C1 segment of cervical spinal cord (tissue), 14 donors: ENCODE results near the gene ITM2C.

Experiments used
- DNase-seq, 14 donors: peaks; one replicate each; lab custom pipeline; 2025; lab: John Stamatoyannopoulos, UW

The ITM2C gene

DNA sequence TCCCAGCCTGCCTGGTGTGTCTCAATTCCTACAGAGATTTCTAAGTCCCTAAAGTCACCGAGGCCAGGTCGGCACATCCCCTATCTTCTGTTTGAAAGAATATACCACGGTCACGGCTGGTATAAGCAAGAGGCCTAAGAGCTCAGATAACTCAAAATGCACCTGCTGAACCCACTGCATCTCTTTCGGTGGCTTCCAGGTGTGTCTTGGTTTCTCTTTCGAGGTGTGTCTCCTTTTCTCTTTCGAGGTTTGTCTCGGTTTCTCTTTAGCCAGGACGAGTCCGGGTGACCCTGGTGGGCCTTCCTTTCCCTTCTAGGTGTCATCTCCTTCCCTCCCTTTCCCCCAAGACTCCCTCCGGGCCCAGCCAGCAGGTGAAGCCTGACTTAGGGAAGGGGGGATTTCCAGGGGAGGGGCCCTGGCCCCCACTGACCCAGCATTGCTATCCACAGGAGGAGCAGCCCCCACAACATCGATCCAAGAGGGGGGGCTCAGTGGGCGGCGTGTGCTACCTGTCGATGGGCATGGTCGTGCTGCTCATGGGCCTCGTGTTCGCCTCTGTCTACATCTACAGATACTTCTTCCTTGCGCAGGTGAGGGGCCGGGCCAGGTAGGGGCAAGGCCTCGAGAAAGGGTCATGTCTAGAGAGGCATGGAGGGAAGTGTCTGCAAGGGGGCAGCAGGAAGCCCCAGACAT lies 8.4 kb downstream of the ITM2C start:
- DNase-seq = no peak

DNA sequence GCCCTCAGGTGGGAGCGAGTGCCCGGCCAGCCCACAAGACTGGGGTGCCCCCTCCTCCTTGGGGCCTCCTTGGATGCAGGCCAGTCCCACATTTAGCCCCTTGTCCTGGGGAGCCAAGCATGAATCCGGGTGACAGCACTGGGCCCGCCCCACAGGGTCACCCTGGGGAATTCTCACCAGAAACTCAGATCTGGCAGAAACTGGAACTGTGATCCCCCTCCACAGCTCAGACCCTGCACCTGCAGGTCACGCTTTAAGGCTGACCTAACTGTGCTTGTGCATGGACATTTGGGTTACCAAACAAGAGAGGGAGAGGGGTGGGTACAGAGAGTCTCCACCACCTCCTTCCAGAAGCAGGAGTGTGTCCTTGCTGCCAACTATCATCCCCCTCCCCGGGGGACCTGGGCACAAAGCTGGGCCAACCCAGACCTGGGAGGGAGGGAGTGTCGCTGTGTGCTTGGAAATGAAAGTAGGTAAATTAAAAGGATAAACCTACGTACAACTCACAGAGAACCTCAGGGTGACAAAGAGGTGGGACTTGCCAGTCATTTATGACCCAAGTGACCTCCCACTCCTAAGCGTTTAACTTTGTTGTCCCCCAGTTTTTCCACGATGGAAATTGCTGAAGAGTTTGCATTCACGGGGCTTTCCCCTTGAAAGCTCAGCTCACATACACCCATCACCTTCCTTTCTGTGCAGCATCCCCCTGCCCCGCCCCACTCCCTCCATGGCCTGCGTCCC lies 9.1 kb downstream of the ITM2C start:
- DNase-seq = no peak

DNA sequence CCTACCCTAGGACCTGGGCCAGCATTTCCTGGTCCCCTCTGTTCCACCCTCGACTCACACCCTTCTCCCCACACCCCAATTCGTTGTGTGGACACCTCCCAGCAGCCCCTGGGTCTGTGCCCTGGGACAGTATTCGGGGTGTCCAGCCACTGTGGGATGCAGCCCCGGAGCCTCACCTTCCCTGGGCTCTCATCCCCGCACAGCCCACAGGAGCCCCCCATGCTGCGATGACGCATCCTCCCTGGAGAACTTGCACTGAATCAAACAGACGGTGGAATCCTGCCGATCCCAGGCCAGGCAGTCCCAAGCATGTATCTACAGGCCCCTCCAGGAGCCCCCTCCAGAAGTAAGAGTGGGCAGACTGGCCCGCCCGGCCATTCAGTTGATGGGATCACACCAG lies 9.7 kb downstream of the ITM2C start:
- no peak for DNase-seq

DNA sequence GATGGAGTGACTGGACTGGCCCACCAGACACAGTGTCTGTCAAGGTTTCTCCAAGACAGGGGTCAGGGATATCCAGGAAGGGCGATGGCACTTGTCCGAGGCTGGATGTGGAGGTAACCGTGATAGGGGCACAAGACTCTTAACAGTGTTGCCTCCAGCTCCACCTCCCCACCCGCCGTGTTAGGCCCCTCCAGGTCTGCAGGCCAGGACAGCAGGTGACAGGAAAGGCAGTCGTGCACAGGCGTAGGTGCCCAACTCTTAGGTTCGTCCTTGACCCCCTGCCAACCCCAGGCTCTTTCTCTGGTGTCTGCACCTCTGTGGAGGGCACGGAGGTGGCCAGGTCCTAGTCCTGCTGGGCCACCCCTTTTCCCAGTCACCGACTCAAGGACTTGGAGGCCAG lies 10.1 kb downstream of the ITM2C start:
- no peak for DNase-seq

DNA sequence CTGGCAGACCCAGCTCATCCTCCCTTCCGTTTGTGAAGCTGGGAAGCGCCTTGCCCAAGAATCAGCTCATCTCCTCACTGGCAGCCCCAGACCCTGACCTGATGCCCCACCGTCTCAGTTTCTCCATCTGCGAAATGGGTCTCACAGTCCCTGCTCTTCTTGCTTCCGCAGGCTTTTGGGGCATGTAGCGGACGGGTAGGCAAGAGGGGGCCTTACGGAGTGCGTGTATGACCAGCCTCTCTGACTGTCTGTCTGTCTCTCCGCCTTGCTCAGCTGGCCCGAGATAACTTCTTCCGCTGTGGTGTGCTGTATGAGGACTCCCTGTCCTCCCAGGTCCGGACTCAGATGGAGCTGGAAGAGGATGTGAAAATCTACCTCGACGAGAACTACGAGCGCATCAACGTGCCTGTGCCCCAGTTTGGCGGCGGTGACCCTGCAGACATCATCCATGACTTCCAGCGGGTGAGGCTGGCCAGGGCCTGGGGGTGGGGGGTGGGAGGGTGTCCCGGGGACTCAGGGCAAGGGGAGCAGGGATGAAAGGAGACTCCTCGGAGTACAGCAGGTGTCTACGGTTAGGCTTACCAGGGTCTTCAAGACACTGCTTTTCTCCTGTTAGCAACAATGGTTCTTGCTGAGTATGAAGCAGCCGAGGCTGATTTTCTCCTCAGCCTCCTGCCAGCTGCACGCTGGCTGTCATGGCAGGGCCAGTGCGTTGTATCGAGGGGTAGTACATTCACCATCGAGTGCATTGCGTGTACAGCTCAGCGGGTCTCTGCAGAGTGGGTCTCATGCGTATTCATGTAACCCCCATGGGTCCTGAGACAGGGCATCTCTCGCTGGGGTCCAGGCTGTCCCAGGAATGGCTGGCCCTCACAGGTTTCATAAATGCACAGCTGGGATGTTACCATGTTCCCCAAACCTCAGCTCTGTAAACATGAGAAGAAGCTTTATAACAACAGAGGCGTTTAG lies 10.9 kb downstream of the ITM2C start:
- DNase-seq = no peak

DNA sequence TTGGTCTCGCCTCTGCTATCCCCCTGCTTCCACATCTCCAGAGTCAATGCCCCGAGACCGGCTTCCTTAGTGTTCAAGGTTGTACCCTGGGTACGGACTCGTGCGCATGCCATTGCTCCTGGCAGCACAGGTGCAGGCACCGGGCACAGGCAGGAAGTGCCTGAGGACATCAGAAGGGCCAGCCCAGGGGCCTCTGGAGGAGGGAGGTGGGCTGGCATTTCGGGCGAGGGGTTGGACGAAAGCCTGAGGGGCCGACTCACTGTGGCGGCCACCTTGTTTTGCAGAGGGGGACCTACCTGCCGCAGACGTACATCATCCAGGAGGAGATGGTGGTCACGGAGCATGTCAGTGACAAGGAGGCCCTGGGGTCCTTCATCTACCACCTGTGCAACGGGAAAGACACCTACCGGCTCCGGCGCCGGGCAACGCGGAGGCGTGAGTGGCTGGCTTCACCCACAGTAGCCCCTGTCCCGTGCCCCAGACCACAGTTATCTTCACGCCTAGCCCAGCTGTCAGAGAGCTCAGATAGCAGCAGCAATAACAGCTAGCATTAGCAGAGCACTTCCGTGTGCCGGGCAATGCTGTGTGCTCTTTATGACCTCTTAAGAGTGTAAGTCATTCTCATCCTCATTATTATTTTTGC lies 12.5 kb downstream of the ITM2C start:
- no peak for DNase-seq

DNA sequence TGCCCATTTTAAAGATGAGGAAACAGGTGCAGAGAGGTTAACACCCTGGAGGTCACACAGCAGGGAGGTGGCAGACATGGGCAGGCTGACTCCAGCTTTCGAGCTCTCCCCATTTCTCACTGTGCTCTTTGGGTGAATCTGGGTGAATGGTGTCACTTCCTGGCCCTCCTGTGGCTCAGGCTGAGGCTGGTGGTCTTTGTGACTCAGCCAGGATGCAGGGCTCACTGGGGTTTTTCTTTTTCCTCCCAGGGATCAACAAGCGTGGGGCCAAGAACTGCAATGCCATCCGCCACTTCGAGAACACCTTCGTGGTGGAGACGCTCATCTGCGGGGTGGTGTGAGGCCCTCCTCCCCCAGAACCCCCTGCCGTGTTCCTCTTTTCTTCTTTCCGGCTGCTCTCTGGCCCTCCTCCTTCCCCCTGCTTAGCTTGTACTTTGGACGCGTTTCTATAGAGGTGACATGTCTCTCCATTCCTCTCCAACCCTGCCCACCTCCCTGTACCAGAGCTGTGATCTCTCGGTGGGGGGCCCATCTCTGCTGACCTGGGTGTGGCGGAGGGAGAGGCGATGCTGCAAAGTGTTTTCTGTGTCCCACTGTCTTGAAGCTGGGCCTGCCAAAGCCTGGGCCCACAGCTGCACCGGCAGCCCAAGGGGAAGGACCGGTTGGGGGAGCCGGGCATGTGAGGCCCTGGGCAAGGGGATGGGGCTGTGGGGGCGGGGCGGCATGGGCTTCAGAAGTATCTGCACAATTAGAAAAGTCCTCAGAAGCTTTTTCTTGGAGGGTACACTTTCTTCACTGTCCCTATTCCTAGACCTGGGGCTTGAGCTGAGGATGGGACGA lies 13.2 kb downstream of the ITM2C start:
- DNase-seq = no peak

DNA sequence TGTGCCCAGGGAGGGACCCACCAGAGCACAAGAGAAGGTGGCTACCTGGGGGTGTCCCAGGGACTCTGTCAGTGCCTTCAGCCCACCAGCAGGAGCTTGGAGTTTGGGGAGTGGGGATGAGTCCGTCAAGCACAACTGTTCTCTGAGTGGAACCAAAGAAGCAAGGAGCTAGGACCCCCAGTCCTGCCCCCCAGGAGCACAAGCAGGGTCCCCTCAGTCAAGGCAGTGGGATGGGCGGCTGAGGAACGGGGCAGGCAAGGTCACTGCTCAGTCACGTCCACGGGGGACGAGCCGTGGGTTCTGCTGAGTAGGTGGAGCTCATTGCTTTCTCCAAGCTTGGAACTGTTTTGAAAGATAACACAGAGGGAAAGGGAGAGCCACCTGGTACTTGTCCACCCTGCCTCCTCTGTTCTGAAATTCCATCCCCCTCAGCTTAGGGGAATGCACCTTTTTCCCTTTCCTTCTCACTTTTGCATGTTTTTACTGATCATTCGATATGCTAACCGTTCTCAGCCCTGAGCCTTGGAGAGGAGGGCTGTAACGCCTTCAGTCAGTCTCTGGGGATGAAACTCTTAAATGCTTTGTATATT lies 14.0 kb downstream of the ITM2C start:
- DNase-seq = no peak

DNA sequence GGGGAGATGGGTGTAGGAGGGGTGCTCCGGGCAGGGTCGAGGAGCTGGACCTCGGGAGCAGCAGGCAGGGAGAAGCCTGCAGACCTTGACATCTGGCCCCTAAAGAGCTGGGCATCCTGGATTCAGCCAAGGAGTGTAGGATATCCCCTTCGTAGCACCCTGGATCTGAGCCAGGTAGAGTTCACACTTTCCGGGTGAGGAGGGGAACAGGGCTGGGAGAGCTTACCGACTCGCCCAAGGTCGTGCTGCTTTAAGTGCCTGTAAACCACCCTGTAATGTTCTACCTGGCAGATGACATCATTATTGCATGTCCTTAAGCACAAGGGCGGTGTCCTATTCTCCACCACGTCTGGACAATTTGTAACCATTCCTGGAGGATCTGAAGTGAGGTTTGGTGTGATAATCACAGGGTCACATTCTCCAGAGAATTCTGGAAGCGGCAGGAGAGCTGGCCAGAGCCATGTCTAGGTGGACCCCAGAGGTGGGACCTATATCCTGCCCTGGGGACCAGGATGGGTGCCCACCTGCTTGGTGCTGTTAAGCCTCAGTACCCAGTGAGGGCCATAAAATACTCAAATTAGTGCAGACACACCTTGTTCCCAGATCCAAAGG lies 14.6 kb downstream of the ITM2C start:
- no peak for DNase-seq

DNA sequence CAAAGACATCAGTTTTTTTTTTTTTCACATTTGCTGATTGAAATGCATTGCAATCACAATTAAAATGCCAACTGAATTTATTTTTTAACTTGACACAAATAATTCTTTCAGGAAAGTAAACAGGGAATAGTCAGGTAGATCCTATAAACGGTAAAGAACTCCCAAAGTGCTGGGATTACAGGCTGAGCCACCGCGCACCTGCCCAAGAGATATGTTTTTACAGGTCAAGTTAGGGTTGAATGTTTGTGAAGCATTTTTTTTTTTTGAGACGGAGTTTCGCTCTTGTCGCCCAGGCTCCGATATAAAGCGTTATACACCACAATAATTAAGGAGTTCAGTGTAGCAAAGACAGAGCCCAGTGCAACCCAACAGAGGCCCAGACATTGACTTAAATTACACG lies 15.1 kb downstream of the ITM2C start:
- DNase-seq = no peak

DNA sequence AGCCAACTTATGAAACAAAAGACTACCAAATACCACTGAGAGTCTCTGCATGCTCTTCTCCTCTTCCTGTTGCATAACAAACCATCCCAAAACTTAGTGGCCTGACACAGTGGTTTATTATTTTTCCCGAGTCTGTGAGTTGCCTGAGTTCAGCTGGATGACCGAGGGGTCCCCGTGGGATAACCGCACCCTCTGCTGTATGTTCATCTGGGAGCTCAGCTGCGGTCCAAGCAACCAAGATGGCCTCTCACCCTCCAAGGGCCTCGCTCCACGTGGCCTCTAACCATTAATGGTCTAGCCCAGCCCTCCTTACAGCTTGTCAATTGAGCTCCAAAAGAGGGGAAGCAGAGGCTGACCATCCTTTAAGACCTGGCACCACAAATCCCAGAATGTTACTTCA lies 17.1 kb downstream of the ITM2C start:
- no peak for DNase-seq

DNA sequence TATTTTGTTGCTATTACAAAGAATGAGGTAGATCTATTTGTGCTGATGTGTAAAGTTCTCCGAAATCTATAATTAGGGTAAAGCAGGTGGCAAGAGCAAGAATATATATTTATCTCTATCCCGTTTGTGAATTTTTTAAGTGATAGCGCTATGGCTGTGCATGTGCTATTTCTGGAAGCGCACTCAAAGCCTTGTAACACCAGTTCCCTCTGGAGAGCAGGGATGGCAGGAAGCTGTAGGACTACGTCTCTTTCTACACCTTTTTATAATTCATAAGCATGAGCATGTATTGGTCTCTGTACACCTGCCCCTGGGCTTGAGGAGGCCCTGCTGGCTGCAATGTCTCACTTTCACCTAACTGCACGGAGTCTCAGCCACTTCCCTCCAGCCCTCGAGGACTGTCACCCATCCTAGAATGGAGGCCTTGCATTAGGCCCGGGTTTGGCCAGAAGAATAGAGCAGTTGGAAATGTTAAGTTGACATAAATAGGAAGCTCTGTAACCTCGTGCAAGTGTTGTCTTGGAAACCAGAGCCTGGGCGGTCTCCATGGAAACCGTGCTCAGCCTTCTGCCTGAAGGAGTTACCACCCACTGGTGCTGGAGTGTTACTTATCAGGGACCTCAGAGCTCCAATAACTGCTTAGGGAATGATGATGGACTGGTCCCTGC lies 20.9 kb downstream of the ITM2C start:
- DNase-seq = peak in 3 of 14 donors; percentile 23 to 63 (median 28)

DNA sequence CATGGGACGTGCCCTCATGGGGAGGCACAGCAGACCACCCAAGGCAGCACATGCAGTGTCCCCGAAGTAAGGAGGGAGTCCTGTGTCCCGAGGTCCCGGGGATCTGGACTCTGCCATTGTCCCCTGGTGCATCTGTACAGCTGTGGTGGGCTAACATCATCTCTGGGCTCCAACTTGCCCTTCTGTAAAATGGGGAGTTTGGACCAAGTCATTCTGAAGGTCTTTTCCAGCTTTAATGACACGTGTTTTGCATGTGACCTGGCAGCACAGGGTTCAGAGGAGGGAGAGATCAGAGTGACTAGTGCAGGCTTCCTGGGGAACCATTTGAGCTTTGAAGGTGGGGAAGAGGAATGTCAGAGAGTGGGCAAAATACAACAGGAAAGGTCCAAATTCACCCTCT lies 21.5 kb downstream of the ITM2C start:
- no peak for DNase-seq

DNA sequence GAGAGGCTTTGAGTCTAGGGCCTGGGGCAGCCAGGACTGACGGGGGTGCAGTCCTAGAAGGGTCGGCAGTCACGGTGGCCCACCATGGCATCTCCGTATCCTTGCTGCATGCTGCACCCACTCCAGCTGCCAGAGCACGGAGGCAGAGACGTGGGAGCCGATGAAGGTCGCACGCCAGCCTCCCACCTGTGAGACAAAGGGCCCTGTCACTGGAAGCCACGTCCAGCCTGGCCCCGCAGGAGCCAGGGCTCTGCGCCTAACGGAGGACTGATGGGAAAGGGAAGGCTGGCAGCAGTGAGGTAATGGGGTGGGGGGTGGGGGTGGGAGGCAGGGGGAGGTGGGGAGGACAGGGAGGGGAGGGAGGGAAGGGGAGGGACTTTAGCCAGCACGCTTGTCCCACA lies 21.9 kb downstream of the ITM2C start:
- DNase-seq = no peak

DNA sequence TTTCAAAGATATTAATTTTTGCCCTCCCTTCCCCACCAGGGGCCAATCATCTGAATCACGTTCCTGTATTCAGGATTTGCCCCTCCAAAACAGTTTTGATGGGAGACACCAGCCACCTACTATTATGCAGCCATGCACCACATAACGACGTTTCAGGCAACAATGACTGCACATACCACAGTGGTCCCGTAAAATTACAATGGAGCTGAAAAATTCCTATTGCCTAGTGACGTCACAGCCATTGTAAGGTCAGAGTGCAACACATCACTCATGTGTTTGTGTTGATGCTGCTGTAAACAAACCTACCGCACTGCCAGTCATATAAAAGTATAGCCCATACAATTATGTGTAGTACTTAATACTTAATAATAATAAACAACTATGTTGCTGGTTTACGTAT lies 22.6 kb downstream of the ITM2C start:
- no peak for DNase-seq

DNA sequence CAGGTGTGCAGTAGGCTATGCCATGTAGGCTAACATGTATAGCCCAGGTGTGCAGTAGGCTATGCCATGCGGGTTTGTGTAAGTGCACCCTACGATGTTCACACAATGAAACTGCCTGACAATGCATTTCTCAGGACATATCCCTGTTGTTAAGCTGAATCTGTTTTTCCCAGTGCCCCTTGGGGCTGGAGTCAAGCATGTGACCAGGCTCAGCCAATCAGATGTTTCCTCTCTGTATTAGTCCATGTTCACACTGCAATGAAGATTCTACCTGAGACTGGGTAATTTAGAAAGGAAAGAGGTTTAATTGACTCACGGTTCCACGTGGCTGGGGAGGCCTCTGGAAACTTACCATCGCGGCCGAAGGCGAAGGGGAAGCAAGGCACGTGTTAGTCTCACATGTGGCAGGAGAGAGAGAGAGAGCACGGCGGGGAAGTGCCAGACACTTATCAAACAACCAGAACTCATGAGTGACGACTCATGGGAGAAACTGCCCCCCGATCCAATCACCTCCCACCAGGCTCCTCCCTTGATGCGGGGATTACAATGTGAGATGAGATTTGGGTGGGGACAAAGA lies 24.2 kb downstream of the ITM2C start:
- DNase-seq = no peak

DNA sequence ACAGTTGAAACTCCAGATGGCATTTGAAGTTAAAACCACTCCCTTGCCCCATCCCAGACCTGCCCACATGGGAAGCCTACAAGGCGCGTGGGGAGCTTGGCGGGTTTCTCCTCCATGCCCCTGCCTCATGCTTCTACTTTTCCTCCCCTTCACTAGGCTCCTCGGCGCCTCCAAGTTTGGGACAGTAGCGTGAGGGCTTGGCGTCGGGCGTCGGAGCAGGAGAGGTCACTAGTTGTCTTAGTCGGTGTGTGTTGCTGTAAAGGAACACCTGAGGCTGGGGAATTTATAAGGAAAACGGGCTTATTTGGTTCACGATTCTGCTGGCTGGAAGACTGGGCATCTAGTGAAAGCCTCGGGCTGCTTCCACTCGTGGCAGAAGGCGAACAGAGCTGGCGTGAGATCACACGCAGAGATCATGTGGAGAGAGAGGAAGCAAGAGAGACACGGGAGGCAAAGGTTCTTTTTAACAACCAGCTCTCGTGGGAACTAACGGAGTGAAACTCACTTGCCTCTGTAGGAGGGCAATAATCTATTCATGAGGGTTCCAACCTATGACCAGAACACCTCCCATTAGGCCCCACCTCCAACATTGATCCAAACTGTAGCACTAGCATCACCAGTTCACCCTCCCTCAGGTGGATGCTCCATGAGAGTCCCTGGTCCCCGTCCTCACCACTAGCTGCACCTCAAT lies 25.3 kb downstream of the ITM2C start:
- DNase-seq = no peak

DNA sequence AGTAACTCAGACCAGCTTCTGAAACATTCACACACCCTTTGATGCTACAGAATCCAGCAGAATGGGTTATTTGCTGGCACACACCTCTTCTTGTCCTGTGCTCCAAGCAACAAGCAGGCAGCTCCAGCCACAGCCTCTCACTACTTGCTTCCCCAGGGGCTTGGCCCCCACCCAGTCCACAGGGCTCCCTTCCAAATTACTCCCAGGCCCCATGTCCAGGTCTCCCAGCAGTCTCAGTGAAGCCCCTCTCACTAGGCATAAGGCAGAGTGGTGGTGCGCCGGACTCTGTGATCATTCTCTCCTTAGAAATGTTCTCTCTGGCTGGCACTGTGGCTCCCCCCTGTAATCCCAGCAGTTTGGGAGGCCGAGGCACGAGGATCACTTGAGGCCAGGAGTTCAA lies 25.9 kb downstream of the ITM2C start:
- peak in 4 of 14 donors; percentile 20 to 59 (median 33) for DNase-seq
